Astrocyte (in vitro differentiated cells and primary cell): ENCODE data around the gene KIF26B. TPM values are rescaled to one million over a fixed set of nuclear protein-coding genes. Genes with fewer than 3 reads are reported as not detected.

ENCODE experiments used
- DNase-seq: peaks from one replicate; pipeline ENCODE4 v3.0.0-alpha.2; 2010; ENCODE audit warnings: low read depth
- FAIRE-seq: peaks from 2 replicates; lab custom pipeline; 2011; peaks lifted over from hg19 to GRCh38; lab: Jason Lieb, UNC
- H2AFZ ChIP-seq: 2 replicates; pipeline ENCODE4 v1.6.0; 2012; ENCODE audit warnings: low read depth, low read length, inconsistent platforms
- H3K27ac ChIP-seq: 2 replicates; pipeline ENCODE4 v1.5.1; 2011; ENCODE audit warnings: low read depth, low read length, inconsistent platforms
- H3K27me3 ChIP-seq: 2 replicates; pipeline ENCODE4 v1.6.0; 2011; ENCODE audit warnings: low read length, inconsistent platforms; ENCODE audit not compliant: insufficient read depth
- H3K36me3 ChIP-seq: 2 replicates; pipeline ENCODE4 v1.5.1; 2011; ENCODE audit warnings: low read length, inconsistent platforms; ENCODE audit not compliant: insufficient read depth
- H3K4me1 ChIP-seq: 2 replicates; pipeline ENCODE4 v1.5.1; 2011; ENCODE audit warnings: low read length, inconsistent platforms; ENCODE audit not compliant: insufficient read depth
- H3K4me2 ChIP-seq: 2 replicates; pipeline ENCODE4 v1.6.0; 2012; ENCODE audit warnings: low read length, inconsistent platforms
- H3K4me3 ChIP-seq: 2 replicates; pipeline ENCODE4 v1.5.1; 2011; ENCODE audit warnings: low read depth, mild to moderate bottlenecking, low read length, inconsistent platforms; ENCODE audit not compliant: insufficient read depth
- H3K79me2 ChIP-seq: 2 replicates; pipeline ENCODE4 v1.6.0; 2012; ENCODE audit warnings: mild to moderate bottlenecking, low read length, inconsistent platforms; ENCODE audit not compliant: insufficient read depth
- H3K9ac ChIP-seq: 2 replicates; pipeline ENCODE4 v1.6.0; 2012; ENCODE audit warnings: mild to moderate bottlenecking, low read length, inconsistent platforms
- H3K9me3 ChIP-seq: 2 replicates; pipeline ENCODE4 v1.5.1; 2012; ENCODE audit warnings: low read depth, mild to moderate bottlenecking, low read length, inconsistent platforms; ENCODE audit not compliant: insufficient read depth
- H4K20me1 ChIP-seq: 2 replicates; pipeline ENCODE4 v1.6.0; 2012; ENCODE audit warnings: low read length, inconsistent platforms; ENCODE audit not compliant: insufficient read depth
- H3K27ac Mint-ChIP-seq: one replicate; pipeline ENCODE4 v1.8.0; 2021; ENCODE audit warnings: mild to moderate bottlenecking, mixed read lengths; ENCODE audit not compliant: unreplicated experiment
- H3K27me3 Mint-ChIP-seq: one replicate; pipeline ENCODE4 v1.8.0; 2021; ENCODE audit warnings: low read depth, mixed read lengths; ENCODE audit not compliant: unreplicated experiment
- H3K36me3 Mint-ChIP-seq: one replicate; pipeline ENCODE4 v1.8.0; 2021; ENCODE audit warnings: low read depth, mixed read lengths; ENCODE audit not compliant: unreplicated experiment
- H3K4me1 Mint-ChIP-seq: one replicate; pipeline ENCODE4 v1.8.0; 2021; ENCODE audit warnings: low read depth, mixed read lengths; ENCODE audit not compliant: unreplicated experiment
- H3K4me3 Mint-ChIP-seq: one replicate; pipeline ENCODE4 v1.8.0; 2021; ENCODE audit warnings: mild to moderate bottlenecking, moderate library complexity, mixed read lengths; ENCODE audit not compliant: unreplicated experiment
- H3K9me3 Mint-ChIP-seq: one replicate; pipeline ENCODE4 v1.8.0; 2021; ENCODE audit warnings: mild to moderate bottlenecking, mixed read lengths; ENCODE audit not compliant: unreplicated experiment
- EZH2 ChIP-seq: IDR thresholded peaks from 2 replicates; pipeline ENCODE4 v1.6.1; 2012; ENCODE audit warnings: mild to moderate bottlenecking, low read length, inconsistent platforms; ENCODE audit not compliant: insufficient read depth
- total RNA-seq: library from RNA; stranded (reverse); gene quantifications from 2 replicates; pipeline ENCODE4 v1.2.1, GENCODE V29; 2021
- TF ChIP-seq, protein P1 (sequence below): IDR thresholded peaks from 2 replicates; pipeline ENCODE4 v1.5.1; 2011; ENCODE audit warnings: low read depth, mild to moderate bottlenecking, inconsistent platforms, low read length, moderate library complexity; ENCODE audit not compliant: insufficient read depth

KIF26B gene
- total RNA-seq, 1 donor from 2014 or later: 6.8 TPM

DNA sequence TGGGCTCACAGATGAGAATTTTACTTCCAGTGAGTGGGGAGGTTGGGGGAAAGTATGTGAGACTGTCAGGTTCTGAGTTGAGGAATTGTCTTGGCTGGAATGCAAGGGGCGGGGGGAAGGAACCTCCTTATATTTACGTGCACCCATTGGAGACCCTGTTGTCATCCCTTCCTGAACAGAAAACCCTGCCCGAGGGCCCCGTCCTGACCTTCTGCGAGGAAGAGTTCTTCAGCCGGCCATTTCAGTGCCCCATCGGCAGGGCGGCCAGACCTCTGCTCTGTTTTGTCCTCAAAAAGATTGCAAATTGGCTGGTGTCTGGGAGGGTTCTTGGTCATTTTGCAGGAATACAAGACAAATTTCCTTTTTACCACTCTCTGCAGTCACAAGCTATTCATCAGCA lies 7.1 kb downstream of the KIF26B start:
- Histone ChIP-seq H4K20me1 (peaks cover 17% of the 10 kb centered on the region), H3K79me2 (peaks cover 12% of the 10 kb centered on the region), H3K4me2 (no peak overlapping the region), H3K9ac (no peak overlapping the region), H3K9me3 (peaks cover 4% of the 10 kb centered on the region), H3K27me3 (no peaks in the 10 kb centered on the region), H3K27ac (no peak overlapping the region), H3K4me3 (no peak overlapping the region), H3K36me3 (no peaks in the 10 kb centered on the region), H2AFZ (no peak overlapping the region), H3K4me1 (peaks cover 3% of the 10 kb centered on the region)
- FAIRE-seq (no peak), DNase-seq (no peak)
- peaks cover 44% of the 10 kb centered on the region for H3K9me3 Mint-ChIP-seq
- no peak overlapping the region for H3K27ac Mint-ChIP-seq
- H3K4me1 Mint-ChIP-seq: peaks cover 6% of the 10 kb centered on the region
- no peak for TF ChIP-seq EZH2
- TF ChIP-seq, protein P1, sequence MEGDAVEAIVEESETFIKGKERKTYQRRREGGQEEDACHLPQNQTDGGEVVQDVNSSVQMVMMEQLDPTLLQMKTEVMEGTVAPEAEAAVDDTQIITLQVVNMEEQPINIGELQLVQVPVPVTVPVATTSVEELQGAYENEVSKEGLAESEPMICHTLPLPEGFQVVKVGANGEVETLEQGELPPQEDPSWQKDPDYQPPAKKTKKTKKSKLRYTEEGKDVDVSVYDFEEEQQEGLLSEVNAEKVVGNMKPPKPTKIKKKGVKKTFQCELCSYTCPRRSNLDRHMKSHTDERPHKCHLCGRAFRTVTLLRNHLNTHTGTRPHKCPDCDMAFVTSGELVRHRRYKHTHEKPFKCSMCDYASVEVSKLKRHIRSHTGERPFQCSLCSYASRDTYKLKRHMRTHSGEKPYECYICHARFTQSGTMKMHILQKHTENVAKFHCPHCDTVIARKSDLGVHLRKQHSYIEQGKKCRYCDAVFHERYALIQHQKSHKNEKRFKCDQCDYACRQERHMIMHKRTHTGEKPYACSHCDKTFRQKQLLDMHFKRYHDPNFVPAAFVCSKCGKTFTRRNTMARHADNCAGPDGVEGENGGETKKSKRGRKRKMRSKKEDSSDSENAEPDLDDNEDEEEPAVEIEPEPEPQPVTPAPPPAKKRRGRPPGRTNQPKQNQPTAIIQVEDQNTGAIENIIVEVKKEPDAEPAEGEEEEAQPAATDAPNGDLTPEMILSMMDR: no peak
- H3K36me3 Mint-ChIP-seq: peaks cover 60% of the 10 kb centered on the region
- peaks cover 10% of the 10 kb centered on the region for H3K27me3 Mint-ChIP-seq
- no peak overlapping the region for H3K4me3 Mint-ChIP-seq

DNA sequence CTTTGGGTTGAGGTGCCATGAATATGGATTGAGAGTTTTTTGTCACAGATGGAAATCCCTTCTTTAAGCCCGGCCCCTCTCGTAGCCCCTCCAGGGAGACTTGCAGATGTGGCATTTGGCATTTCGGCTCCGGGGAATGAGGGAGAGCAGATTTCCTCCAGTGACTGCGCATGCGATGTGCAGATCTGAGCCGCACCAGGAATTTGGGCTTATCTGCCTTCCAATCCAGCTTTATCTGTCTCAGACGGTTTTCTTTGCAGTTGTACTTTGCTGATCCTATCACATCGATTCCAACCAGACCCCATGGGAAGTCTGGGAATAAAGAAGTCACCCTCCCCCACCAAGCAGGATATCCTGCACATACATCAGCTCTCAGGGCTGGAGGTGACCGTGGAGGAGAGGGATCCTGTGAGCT lies 11.7 kb downstream of the KIF26B start:
- no peak overlapping the region for H3K4me3 Mint-ChIP-seq
- peak overlapping the region; percentile 50 for H3K4me3 ChIP-seq
- DNase-seq (no peak), FAIRE-seq (peak; percentile 45)
- peak overlapping the region; percentile 51 for H3K9ac ChIP-seq
- H3K27ac Mint-ChIP-seq: no peak overlapping the region
- H2AFZ ChIP-seq: peak overlapping the region; percentile 65
- peaks cover 17% of the 10 kb centered on the region for H3K9me3 Mint-ChIP-seq
- no peaks in the 10 kb centered on the region for H3K4me1 Mint-ChIP-seq
- no peak overlapping the region for H3K27ac ChIP-seq
- peak overlapping the region; percentile 74 for H3K4me2 ChIP-seq
- peaks cover 22% of the 10 kb centered on the region for H4K20me1 ChIP-seq
- H3K36me3 Mint-ChIP-seq: peaks cover 39% of the 10 kb centered on the region
- H3K4me1 ChIP-seq: peaks cover 3% of the 10 kb centered on the region
- no peaks in the 10 kb centered on the region for H3K9me3 ChIP-seq
- H3K79me2 ChIP-seq: no peaks in the 10 kb centered on the region
- TF ChIP-seq, protein P1: no peak
- no peak for TF ChIP-seq EZH2
- H3K27me3 ChIP-seq: no peaks in the 10 kb centered on the region
- H3K36me3 ChIP-seq: no peaks in the 10 kb centered on the region
- H3K27me3 Mint-ChIP-seq: no peaks in the 10 kb centered on the region

DNA sequence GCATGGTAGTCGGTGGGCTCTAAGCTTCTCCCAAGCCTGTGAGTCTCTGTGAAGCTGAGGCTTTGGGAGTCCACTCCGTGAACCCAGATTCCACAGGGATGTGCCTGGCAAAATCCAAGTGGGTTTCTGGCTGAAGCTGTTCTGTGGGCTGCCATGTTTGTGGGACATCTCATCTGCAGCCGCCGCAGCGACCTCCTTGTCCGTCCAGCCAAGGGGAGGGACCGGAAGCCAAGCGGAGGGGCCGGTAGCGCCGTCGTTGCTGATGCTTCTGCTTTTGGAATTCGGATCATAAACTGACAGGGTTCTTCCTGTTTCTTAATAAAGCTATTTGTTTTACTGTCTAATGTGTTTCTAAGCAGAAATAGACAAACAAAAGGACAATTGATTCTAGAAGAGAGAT lies 13.3 kb downstream of the KIF26B start:
- FAIRE-seq (no peak), DNase-seq (no peak)
- H3K4me3 Mint-ChIP-seq: no peak overlapping the region
- peaks cover 39% of the 10 kb centered on the region for H3K36me3 Mint-ChIP-seq
- peaks cover 18% of the 10 kb centered on the region for H3K9me3 Mint-ChIP-seq
- Histone ChIP-seq H3K9me3 (no peaks in the 10 kb centered on the region), H3K4me3 (no peak overlapping the region), H3K79me2 (no peaks in the 10 kb centered on the region), H2AFZ (no peak overlapping the region), H4K20me1 (peaks cover 28% of the 10 kb centered on the region), H3K27me3 (no peaks in the 10 kb centered on the region), H3K27ac (no peak overlapping the region), H3K36me3 (no peaks in the 10 kb centered on the region), H3K9ac (no peak overlapping the region), H3K4me2 (no peak overlapping the region), H3K4me1 (peaks cover 3% of the 10 kb centered on the region)
- H3K27me3 Mint-ChIP-seq: no peaks in the 10 kb centered on the region
- no peak overlapping the region for H3K27ac Mint-ChIP-seq
- no peak for TF ChIP-seq EZH2
- H3K4me1 Mint-ChIP-seq: no peaks in the 10 kb centered on the region
